A673 (cell line): ENCODE results near the gene CCDC66. TPM values are rescaled to one million over a fixed set of nuclear protein-coding genes. Genes with fewer than 3 reads are reported as not detected.

ENCODE experiments used
- BruUV-seq: library from RNA; stranded (reverse); fragments of 400-500 nt; replicated peaks from 2 replicates; lab custom pipeline; 2021; lab: Mats Ljungman, UMichigan
- CTCF ChIA-PET: fragments of 300-600 bp; sonication (Branson Sonifier 250); formaldehyde crosslinking; loops from one replicate; lab custom pipeline; 2022; ENCODE audit warnings: antibody characterized with exemption; lab: Charles Lee
- POLR2A ChIA-PET: fragments of 300-600 bp; sonication (Branson Sonifier 250); formaldehyde crosslinking; loops from one replicate; lab custom pipeline; 2022; ENCODE audit warnings: antibody characterized with exemption; ENCODE audit not compliant: low non-redundant PET; lab: Charles Lee
- DNase-seq: peaks from one replicate; pipeline ENCODE4 v3.0.0-alpha.2; 2015; ENCODE audit warnings: low spot score
- H3K27ac ChIP-seq: fragments of 200-600 bp; sonication (generic); 2 replicates; pipeline ENCODE4 v1.5.1; 2016; ENCODE audit warnings: mixed run types, low read depth, mild to moderate bottlenecking, mixed read lengths, antibody characterized with exemption, low read length; ENCODE audit not compliant: poor library complexity, severe bottlenecking
- H3K27me3 ChIP-seq: fragments of 200-600 bp; sonication (generic); replicated peaks from 2 replicates; pipeline ENCODE4 v1.6.1; 2017; ENCODE audit warnings: mixed run types, low read depth, mild to moderate bottlenecking, mixed read lengths, antibody characterized with exemption, low read length; ENCODE audit not compliant: insufficient read depth, poor library complexity
- H3K36me3 ChIP-seq: fragments of 200-600 bp; sonication (generic); 2 replicates; pipeline ENCODE4 v1.6.1; 2016; ENCODE audit warnings: mixed run types, mild to moderate bottlenecking, mixed read lengths, antibody characterized with exemption, low read length; ENCODE audit not compliant: insufficient read depth, poor library complexity, severe bottlenecking
- H3K4me1 ChIP-seq: fragments of 200-600 bp; sonication (generic); 2 replicates; pipeline ENCODE4 v1.6.1; 2017; ENCODE audit warnings: mixed run types, mild to moderate bottlenecking, mixed read lengths, antibody characterized with exemption, low read length; ENCODE audit not compliant: insufficient read depth, poor library complexity, severe bottlenecking
- H3K4me3 ChIP-seq: fragments of 200-600 bp; sonication (generic); 2 replicates; pipeline ENCODE4 v1.5.1; 2016; ENCODE audit warnings: low read depth, mixed run types, mild to moderate bottlenecking, mixed read lengths, low read length; ENCODE audit not compliant: poor library complexity, severe bottlenecking
- H3K9me3 ChIP-seq: fragments of 200-600 bp; sonication (generic); 2 replicates; pipeline ENCODE4 v1.6.1; 2016; ENCODE audit warnings: mixed run types, low read depth, mild to moderate bottlenecking, mixed read lengths, antibody characterized with exemption, low read length; ENCODE audit not compliant: poor library complexity, severe bottlenecking
- CTCF ChIP-seq: fragments of 300-800, 200-600 bp; sonication (generic); conservative IDR thresholded peaks from 2 replicates; pipeline ENCODE4 v1.5.1; 2017; ENCODE audit warnings: low read depth, mild to moderate bottlenecking, antibody characterized with exemption, low read length, moderate library complexity, mixed read lengths
- EZH2 ChIP-seq: fragments of 200-600 bp; sonication (generic); IDR thresholded peaks from 2 replicates; pipeline ENCODE4 v1.6.1; 2017; ENCODE audit warnings: borderline replicate concordance, low read depth, mild to moderate bottlenecking, mixed read lengths, antibody characterized with exemption, low read length; ENCODE audit not compliant: poor library complexity, severe bottlenecking
- intact Hi-C: fragments of 100-400 bp; cut with micrococcal nuclease; formaldehyde crosslinking; loops from one replicate; pipeline ENCODE4 v1.10.0; 2022; ENCODE audit not compliant: unreplicated experiment
- total RNA-seq: library from RNA; stranded (reverse); gene quantifications from 2 replicates; pipeline ENCODE4 v1.2.3, GENCODE V29; 2021

The CCDC66 gene
- total RNA-seq, 1 experiment from 2014 or later: 15.6 TPM

GRCh38 chr3:56590814-56591213 is 33.8 kb downstream of the CCDC66 start:
- Histone ChIP-seq H3K4me1 (no peaks in the 10 kb centered on the region), H3K27me3 (no peaks in the 10 kb centered on the region), H3K4me3 (no peak overlapping the region), H3K9me3 (no peaks in the 10 kb centered on the region), H3K27ac (no peak overlapping the region), H3K36me3 (no peaks in the 10 kb centered on the region)
- BruUV-seq: no TSS peak
- intact Hi-C loops: no loop called here
- DNase-seq: no peak
- POLR2A ChIA-PET: no interaction called here
- CTCF ChIA-PET: no interaction called here
- no peak for TF ChIP-seq CTCF
- no peak for TF ChIP-seq EZH2

GRCh38 chr3:56591262-56591661 is 34.3 kb downstream of the CCDC66 start:
- ChIA-PET POLR2A (no interaction called here), CTCF (no interaction called here)
- Histone ChIP-seq H3K9me3 (no peaks in the 10 kb centered on the region), H3K36me3 (no peaks in the 10 kb centered on the region), H3K4me3 (no peak overlapping the region), H3K4me1 (no peaks in the 10 kb centered on the region), H3K27ac (no peak overlapping the region), H3K27me3 (no peaks in the 10 kb centered on the region)
- no peak for DNase-seq
- TF ChIP-seq EZH2 (no peak), CTCF (no peak)
- intact Hi-C loops: no loop called here
- BruUV-seq: no TSS peak

- Histone ChIP-seq H3K4me3 (no peak overlapping the region), H3K4me1 (no peaks in the 10 kb centered on the region), H3K27ac (no peak overlapping the region), H3K27me3 (no peaks in the 10 kb centered on the region), H3K9me3 (no peaks in the 10 kb centered on the region), H3K36me3 (peaks cover 3% of the 10 kb centered on the region)
- no peak for TF ChIP-seq EZH2
- no peak for TF ChIP-seq CTCF
- ChIA-PET POLR2A (no interaction called here), CTCF (no interaction called here)
- intact Hi-C loops: no loop called here
- DNase-seq: no peak
- BruUV-seq: no TSS peak
Measured at GRCh38 chr3:56593455-56594158, 36.6 kb downstream of the CCDC66 start.
